ENCODE results near the gene ZNF8. TPM values are rescaled to one million over a fixed set of nuclear protein-coding genes. Genes with fewer than 3 reads are reported as not detected.

ZNF8 gene
- total RNA-seq, 1 experiment from 2014 or later, result 8.4 TPM

GRCh38 chr19:58305065-58305931 is 26.5 kb downstream of the ZNF8 start, which contains the start of gene ERVK3-1:
ERVK3-1 (plus strand) TSS chr19:58305377; CDS start chr19:58312169, 6,792 bp downstream.
- POLR2A ChIA-PET, result interaction anchor here (0.6 to 1.8 kb wide), 2 partner anchors 26 to 57 kb away, joined by 3 to 8 read pairs; partner anchors contain the start of genes ZNF497 and ZNF8
- CTCF ChIA-PET, result no interaction called here
- peaks cover 67% of the 10 kb centered on the region for H3K36me3 Mint-ChIP-seq (ENCODE audit: insufficient read depth, unreplicated experiment)

GRCh38 chr19:58305932-58306323 is 27.2 kb downstream of the ZNF8 start:
- intact Hi-C loops (cut with micrococcal nuclease; ENCODE audit: unreplicated experiment), result loop anchor here (1.0 to 10.0 kb wide), 4 partner anchors 20 to 81 kb away; partner anchors contain the start of genes ZNF544, ZNF8, ZNF837 and ZSCAN22
- H3K27ac Mint-ChIP-seq (ENCODE audit: unreplicated experiment), result peak overlapping the region; percentile 97
- peaks cover 13% of the 10 kb centered on the region for H3K9me3 Mint-ChIP-seq (ENCODE audit: unreplicated experiment)
- no peaks in the 10 kb centered on the region for H3K27me3 Mint-ChIP-seq (ENCODE audit: insufficient read depth, unreplicated experiment)
- H3K4me1 Mint-ChIP-seq (ENCODE audit: low read depth, unreplicated experiment), result peaks cover 8% of the 10 kb centered on the region
- CTCF ChIA-PET, result no interaction called here
- H3K9me3 ChIP-seq, result 0 out of 2 replicates have a peak, but pooled peaks cover 3% of the 10 kb centered on the region
- peaks cover 11% of the 10 kb centered on the region for H3K4me1 ChIP-seq
- no TSS peak for BruUV-seq (replicated peaks)
- peaks cover 65% of the 10 kb centered on the region for H3K36me3 Mint-ChIP-seq (ENCODE audit: insufficient read depth, unreplicated experiment)
- no peak for TF ChIP-seq CTCF (IDR thresholded peaks at IDR 0.05; ENCODE audit: insufficient read depth in 1 of 2, low read depth in 1 of 2, low read length in 1 of 2, severe bottlenecking in 1 of 2, unreplicated experiment in 1 of 2)
- DNase-seq, result peak in 1 of 2 experiments; percentile 12
- peak overlapping the region; percentile 93 for H3K4me3 Mint-ChIP-seq (ENCODE audit: unreplicated experiment)
- H3K27me3 ChIP-seq (replicated peaks; ENCODE audit: control insufficient read depth, insufficient read depth, low read length), result no peaks in the 10 kb centered on the region
- POLR2A ChIA-PET, result interaction anchor here (1.8 kb wide), 1 partner anchor 57 kb away, joined by 8 read pairs; the partner anchor contains the start of gene ZNF497
- H3K4me3 ChIP-seq (ENCODE audit: low read depth, low read length), result peak overlapping the region; percentile 68
- peaks cover 6% of the 10 kb centered on the region for H3K36me3 ChIP-seq (ENCODE audit: control insufficient read depth, insufficient read depth, low read length)

More at GRCh38 chr19:58305065-58305931, 26.5 kb downstream of the ZNF8 start, which contains the start of gene ERVK3-1:
- H3K27me3 Mint-ChIP-seq (ENCODE audit: insufficient read depth, unreplicated experiment), result no peaks in the 10 kb centered on the region
- intact Hi-C loops (cut with micrococcal nuclease; ENCODE audit: unreplicated experiment), result loop anchor here (1.0 to 10.0 kb wide), 4 partner anchors 21 to 80 kb away; partner anchors contain the start of genes ZNF544, ZNF8, ZNF837 and ZSCAN22
- Histone ChIP-seq H3K9me3 (0 out of 2 replicates have a peak, but pooled peaks cover 3% of the 10 kb centered on the region), H3K36me3 (ENCODE audit: control insufficient read depth, insufficient read depth, low read length) (peaks cover 10% of the 10 kb centered on the region), H3K4me3 (ENCODE audit: low read depth, low read length) (peak within 1 kb of the TSS; percentile 68), H3K4me1 (peaks cover 11% of the 10 kb centered on the region), H3K27me3 (replicated peaks; ENCODE audit: control insufficient read depth, insufficient read depth, low read length) (no peaks in the 10 kb centered on the region)
- no peak for TF ChIP-seq CTCF (IDR thresholded peaks at IDR 0.05; ENCODE audit: insufficient read depth in 1 of 2, low read depth in 1 of 2, low read length in 1 of 2, severe bottlenecking in 1 of 2, unreplicated experiment in 1 of 2)
- peak within 1 kb of the TSS; percentile 93 for H3K4me3 Mint-ChIP-seq (ENCODE audit: unreplicated experiment)
- H3K9me3 Mint-ChIP-seq (ENCODE audit: unreplicated experiment), result peaks cover 8% of the 10 kb centered on the region
- BruUV-seq (replicated peaks), result no TSS peak
- peaks cover 8% of the 10 kb centered on the region for H3K4me1 Mint-ChIP-seq (ENCODE audit: low read depth, unreplicated experiment)
- H3K27ac Mint-ChIP-seq (ENCODE audit: unreplicated experiment), result peak within 1 kb of the TSS; percentile 97
- peak; percentile 94 to 95 for DNase-seq

- H3K27ac Mint-ChIP-seq (ENCODE audit: unreplicated experiment), result no peak overlapping the region
- no peak for DNase-seq
- Histone ChIP-seq H3K4me1 (peaks cover 11% of the 10 kb centered on the region), H3K9me3 (0 out of 2 replicates have a peak, but pooled peaks cover 3% of the 10 kb centered on the region), H3K27me3 (replicated peaks; ENCODE audit: control insufficient read depth, insufficient read depth, low read length) (no peaks in the 10 kb centered on the region), H3K36me3 (ENCODE audit: control insufficient read depth, insufficient read depth, low read length) (peaks cover 9% of the 10 kb centered on the region), H3K4me3 (ENCODE audit: low read depth, low read length) (no peak overlapping the region)
- peaks cover 76% of the 10 kb centered on the region for H3K36me3 Mint-ChIP-seq (ENCODE audit: insufficient read depth, unreplicated experiment)
- H3K27me3 Mint-ChIP-seq (ENCODE audit: insufficient read depth, unreplicated experiment), result no peaks in the 10 kb centered on the region
- no TSS peak for BruUV-seq (replicated peaks)
- POLR2A ChIA-PET, result no interaction called here
- H3K4me3 Mint-ChIP-seq (ENCODE audit: unreplicated experiment), result no peak overlapping the region
- peaks cover 8% of the 10 kb centered on the region for H3K4me1 Mint-ChIP-seq (ENCODE audit: low read depth, unreplicated experiment)
- TF ChIP-seq CTCF (IDR thresholded peaks at IDR 0.05; ENCODE audit: insufficient read depth in 1 of 2, low read depth in 1 of 2, low read length in 1 of 2, severe bottlenecking in 1 of 2, unreplicated experiment in 1 of 2), result no peak
- H3K9me3 Mint-ChIP-seq (ENCODE audit: unreplicated experiment), result peaks cover 21% of the 10 kb centered on the region
- CTCF ChIA-PET, result no interaction called here
- intact Hi-C loops (cut with micrococcal nuclease; ENCODE audit: unreplicated experiment), result loop anchor here (10.0 kb wide), 1 partner anchor 83 kb away; the partner anchor contains the start of gene ZNF544
These were observed 29.0 kb downstream of the ZNF8 start for GRCh38 chr19:58307736-58308135.
